ENCODE results near the gene VPS13C.

The VPS13C gene

GRCh38 chr15:61906961-61907752 lies 153.1 kb downstream of the VPS13C start:
- no peak for DNase-seq (ENCODE audit: low read depth)
- no peak overlapping the region for H3K4me3 ChIP-seq (replicated peaks; ENCODE audit: low read depth, low read length)

GRCh38 chr15:61893146-61893545 lies 167.1 kb downstream of the VPS13C start:
- no peak for DNase-seq (ENCODE audit: low read depth)
- no peak overlapping the region for H3K4me3 ChIP-seq (replicated peaks; ENCODE audit: low read depth, low read length)
- no peak for TF ChIP-seq CTCF (IDR thresholded peaks at IDR 0.05; ENCODE audit: low read length, missing control alignments)

More at GRCh38 chr15:61906961-61907752, 153.1 kb downstream of the VPS13C start:
- TF ChIP-seq CTCF (IDR thresholded peaks at IDR 0.05; ENCODE audit: low read length, missing control alignments): no peak

- no peak overlapping the region for H3K4me3 ChIP-seq (replicated peaks; ENCODE audit: low read depth, low read length)
- no peak for TF ChIP-seq CTCF (IDR thresholded peaks at IDR 0.05; ENCODE audit: low read length, missing control alignments)
- DNase-seq (ENCODE audit: low read depth): no peak
These were observed 168.1 kb downstream of the VPS13C start for GRCh38 chr15:61892140-61892539.

GRCh38 chr15:61890106-61890505 lies 170.1 kb downstream of the VPS13C start:
- no peak overlapping the region for H3K4me3 ChIP-seq (replicated peaks; ENCODE audit: low read depth, low read length)
- no peak for TF ChIP-seq CTCF (IDR thresholded peaks at IDR 0.05; ENCODE audit: low read length, missing control alignments)
- DNase-seq (ENCODE audit: low read depth): peak; percentile 54

- no peak for TF ChIP-seq CTCF (IDR thresholded peaks at IDR 0.05; ENCODE audit: low read length, missing control alignments)
- no peak for DNase-seq (ENCODE audit: low read depth)
- H3K4me3 ChIP-seq (replicated peaks; ENCODE audit: low read depth, low read length): no peak overlapping the region
These were observed 170.5 kb downstream of the VPS13C start for GRCh38 chr15:61889706-61890105.

GRCh38 chr15:61888074-61888780 lies 172.0 kb downstream of the VPS13C start:
- no peak overlapping the region for H3K4me3 ChIP-seq (replicated peaks; ENCODE audit: low read depth, low read length)
- DNase-seq (ENCODE audit: low read depth): peak; percentile 48
- TF ChIP-seq CTCF (IDR thresholded peaks at IDR 0.05; ENCODE audit: low read length, missing control alignments): no peak

All from fibroblast of pulmonary artery (primary cell).